GM21360 (cell line): ENCODE data around the gene CLEC17A.
"Not testable (repeated sequence)": the region's sequence is repeated elsewhere in the genome, so short reads cannot be mapped to it uniquely, and the experiment has no call there.

Experiments used
- ATAC-seq: cut with Tn5 transposase; IDR thresholded peaks from one replicate; pipeline ENCODE4 v1.9.1; 2021; ENCODE audit warnings: mild to moderate bottlenecking, moderate library complexity; ENCODE audit not compliant: unreplicated experiment

CLEC17A gene

DNA sequence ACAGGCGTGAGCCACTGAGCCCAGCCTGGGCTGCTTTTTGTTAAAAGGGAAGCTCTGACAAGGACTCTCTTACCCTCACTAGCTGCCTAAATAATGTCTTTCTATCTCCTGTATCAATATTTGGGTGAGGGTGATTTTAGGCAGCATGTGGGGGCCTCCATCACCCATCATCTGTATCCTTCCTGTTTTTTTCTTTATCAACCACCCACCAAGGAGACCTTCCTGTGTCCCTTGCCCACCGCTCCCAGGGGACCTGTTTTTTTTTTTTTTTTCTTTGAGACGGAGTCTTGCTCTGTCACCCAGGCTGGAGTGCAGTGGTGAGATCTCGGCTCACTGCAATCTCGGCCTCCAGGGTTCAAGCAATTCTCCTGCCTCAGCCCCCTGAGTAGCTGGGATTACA lies 5.6 kb upstream of the CLEC17A start:
- no peak for ATAC-seq

DNA sequence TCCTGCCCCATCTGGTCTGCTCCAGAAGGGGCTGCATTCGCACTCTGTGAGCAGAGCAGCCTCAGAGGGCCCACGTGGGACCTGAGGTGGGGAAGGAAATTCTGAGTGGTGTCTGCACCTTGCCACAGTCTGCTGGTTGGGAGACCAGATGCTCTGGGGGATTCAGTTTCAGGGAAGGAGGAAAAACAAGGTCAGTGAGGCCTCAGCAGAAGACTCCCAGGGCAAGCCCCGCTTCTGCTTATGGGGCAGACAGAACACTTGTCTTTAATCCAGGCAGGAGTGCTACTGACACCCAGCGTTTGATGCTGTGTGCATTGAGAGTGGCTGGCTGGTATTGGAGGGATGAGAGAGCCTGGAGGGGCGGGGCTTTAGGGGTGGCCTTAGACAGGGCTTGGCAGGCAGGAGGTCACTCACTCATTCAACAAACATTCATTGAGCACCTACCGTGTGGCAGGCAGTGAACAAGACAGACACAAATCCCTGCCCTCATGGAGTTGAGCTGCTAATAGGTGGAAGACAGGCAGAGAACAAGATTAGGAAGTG lies 4.9 kb upstream of the CLEC17A start:
- ATAC-seq, result no peak

DNA sequence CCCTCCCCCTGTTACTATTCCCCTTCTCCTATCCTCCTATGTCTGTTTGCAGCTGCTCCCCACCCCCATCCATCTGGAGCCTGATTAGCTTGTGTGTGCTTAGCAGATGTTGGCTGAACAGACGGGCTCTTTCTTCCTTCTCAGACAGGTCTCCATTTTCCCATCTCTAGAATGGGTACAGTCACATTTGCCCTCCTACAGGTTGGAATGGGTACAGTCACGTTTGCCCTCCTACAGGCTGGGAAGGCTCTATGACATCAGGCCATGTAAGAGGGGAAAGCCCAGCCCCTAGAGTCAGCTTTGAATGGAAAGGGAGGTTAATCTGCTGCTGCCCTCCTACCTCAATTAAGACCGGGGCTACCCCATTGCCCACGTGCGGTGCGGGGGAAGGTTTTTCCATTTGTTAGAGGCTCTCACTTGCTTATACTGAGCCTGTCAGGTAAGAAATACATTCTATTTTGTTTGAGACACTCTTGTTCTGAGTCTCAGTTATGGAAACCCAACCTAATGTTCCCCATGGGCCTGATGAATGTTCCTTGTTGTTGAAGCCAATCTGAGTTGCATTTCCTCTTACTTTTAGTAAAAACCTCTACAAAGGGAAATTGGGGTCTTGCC lies 2.2 kb upstream of the CLEC17A start:
- no peak for ATAC-seq

DNA sequence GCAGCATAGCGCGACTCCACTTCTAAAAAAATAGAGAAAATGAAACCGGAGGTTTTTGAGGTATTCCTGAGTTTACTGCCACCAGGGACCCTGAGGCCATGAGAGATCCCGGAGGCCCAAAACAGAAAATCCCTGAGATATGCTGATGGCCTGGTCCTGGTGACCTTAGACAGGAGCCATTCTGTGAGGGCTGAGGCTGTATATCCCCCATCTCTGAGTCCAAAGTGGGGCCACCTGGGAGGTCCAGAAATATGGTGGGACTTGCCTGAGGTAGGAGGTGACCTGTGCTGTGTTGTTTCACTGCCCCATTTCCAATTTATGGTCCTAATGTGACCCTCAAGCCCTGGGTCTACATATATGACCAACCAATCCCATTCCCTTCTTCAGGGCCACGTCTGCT lies 1.5 kb downstream of the CLEC17A start:
- not testable (repeated sequence) for ATAC-seq

DNA sequence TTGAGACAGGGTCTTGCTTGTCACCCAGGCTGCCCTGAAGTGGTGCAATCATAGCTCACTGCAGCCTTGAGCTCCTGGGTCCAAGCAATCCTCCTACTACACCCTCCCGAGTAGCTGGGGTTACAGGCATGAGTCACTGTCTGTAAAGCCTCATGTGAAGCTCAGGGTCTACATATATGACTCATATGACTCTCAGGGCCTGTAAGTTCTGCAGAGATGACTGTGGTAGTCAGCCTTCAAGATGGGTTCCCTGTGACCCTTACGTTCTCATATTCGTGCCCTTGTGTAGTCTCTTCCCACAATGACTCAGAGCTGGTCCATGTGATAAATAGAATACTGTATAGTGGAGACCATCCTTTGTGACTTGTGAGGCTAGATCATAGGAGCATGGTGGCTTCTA lies 2.3 kb downstream of the CLEC17A start:
- peak; percentile 66 for ATAC-seq

DNA sequence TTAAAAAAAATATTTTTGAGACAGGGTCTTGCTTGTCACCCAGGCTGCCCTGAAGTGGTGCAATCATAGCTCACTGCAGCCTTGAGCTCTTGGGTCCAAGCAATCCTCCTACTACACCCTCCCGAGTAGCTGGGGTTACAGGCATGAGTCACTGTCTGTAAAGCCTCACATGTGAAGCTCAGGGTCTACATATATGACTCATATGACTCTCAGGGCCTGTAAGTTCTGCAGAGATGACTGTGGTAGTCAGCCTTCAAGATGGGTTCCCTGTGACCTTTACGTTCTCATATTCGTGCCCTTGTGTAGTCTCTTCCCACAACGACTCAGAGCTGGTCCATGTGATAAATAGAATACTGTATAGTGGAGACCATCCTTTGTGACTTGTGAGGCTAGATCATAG lies 6.5 kb downstream of the CLEC17A start:
- ATAC-seq, result not testable (repeated sequence)

DNA sequence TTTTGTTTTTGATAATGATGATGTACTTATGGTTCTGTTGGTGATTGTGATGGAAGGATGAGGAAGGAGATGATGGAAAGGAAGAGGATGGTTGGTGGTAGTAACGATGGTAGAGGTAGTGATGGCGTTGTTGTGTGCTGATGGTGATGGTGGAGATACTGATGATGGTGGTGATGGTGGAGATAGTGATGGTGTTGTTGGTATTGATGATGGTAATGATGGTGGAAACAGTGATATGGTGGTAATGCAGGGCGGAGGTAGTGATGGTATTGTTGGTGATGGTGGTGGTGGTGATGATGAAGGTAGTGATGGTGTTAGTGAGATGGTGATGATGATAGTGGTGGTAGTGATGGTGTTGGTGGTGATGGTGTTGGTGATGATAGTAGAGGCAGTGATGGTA lies 12.7 kb downstream of the CLEC17A start:
- no peak for ATAC-seq

DNA sequence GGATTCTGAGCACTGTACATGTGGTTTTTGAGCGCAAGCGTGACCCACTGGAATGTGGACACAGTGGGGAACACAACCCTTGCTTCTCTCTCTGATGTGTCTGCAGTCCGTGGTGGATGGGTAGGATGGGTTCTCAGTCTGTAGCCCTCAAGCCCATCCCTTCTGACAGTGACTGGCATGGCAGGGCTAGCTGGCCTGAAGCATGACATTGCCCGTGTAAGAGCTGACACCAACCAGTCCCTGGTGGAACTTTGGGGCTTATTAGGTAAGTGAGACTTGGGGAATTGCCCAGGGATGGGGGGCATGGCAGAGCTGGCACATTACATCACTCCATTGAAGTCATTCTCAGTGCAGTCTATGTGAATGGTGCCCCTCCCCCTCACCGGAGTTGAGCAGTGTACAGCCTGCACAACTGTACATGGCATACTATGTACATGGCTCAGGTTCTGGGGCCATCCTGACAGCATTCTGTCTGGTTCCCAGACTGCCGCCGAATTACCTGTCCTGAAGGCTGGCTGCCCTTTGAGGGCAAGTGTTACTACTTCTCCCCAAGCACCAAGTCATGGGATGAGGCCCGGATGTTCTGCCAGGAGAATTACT lies 16.8 kb downstream of the CLEC17A start:
- no peak for ATAC-seq

DNA sequence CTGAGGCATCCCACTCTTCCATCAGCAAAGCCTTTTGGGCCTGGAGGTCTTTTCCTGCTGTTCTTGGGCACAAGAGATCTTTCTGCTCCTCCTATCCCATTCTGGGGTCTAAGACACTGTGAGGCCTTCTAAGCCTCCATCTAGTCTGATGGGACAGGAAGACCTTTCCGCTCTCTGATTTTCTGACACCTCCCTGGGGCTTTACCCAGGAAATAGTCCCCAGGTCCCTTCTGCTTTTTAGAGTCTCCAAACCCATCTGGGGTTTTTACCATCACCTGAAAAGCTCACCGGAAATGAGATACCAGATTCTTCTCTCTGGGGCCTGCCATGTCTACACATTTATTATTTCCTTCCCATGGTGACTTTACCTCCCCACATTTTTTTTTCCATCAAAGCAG lies 21.1 kb downstream of the CLEC17A start:
- ATAC-seq, result peak; percentile 69

DNA sequence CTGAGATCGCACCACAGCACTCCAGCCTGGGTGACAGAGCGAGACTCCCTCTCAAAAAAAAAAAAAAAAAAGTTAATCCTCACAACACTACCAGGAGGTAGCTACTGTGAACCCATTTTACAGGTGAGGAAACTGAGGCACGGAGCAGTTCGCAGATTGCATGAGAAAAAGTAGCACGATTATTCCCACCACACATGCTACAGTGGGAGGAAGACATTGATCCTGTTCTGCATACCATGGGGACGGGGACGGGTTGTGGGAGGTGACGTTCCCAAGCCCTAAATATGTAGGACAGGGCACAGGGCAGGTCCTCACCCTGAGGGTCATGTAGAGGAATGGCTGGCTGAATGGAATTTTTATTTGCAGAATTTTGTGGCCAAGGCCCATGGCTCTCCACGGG lies 23.7 kb downstream of the CLEC17A start:
- no peak for ATAC-seq

DNA sequence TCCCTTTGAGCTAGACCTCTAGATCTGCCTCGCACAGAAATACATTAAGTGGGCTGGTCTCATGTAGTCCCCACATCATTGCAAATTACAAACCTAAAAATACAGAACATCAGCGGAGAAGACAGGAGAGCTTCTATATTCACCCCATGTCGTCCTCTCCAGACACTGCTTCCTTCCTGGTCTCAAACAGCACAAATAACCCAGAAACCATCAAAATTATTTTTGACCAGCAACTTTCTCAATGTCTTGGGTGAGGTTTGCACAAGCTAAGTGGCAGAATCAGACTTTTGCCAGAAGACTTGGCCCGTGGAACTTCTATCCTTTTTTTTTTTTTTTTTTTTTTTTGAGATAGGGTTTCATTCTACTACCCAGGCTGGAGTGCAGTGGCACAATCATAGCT lies 28.2 kb downstream of the CLEC17A start:
- no peak for ATAC-seq

DNA sequence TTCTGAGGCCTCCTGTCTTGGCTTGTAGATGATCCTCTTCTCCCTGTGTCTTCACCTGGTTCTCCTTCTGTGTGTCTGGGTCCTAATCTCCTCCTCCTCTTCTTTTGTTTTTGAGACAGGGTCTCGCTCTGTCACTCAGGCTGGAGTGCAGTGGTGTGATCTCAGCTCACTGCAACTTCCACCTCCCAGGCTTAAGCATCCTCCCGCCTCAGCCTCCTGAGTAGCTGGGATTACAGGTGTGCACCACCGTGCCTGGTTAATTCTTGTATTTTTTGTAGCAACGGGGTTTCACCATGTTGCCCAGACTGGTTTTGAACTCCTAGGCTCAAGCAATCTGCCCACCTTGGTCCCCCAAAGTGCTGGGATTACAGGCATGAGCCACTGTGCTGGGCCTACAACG lies 29.4 kb downstream of the CLEC17A start:
- ATAC-seq, result not testable (repeated sequence)

DNA sequence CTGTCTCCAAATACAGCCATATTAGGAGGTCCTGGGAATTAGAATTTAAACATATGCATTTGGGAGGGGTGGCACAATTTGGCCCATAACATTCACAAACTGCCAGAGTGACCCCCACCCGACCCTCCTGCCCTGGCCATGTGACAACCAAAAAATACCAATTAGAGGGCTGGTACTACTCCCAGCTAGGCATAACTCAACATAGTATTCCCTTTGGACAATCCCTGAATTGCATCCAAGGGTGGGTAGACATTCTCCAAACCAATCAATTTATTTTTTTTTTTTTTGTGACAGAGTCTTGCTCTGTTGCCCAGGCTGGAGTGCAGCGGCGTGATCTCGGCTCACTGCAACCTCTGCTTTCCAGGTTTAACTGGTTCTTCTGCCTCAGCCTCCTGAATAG lies 29.8 kb downstream of the CLEC17A start:
- ATAC-seq, result no peak

DNA sequence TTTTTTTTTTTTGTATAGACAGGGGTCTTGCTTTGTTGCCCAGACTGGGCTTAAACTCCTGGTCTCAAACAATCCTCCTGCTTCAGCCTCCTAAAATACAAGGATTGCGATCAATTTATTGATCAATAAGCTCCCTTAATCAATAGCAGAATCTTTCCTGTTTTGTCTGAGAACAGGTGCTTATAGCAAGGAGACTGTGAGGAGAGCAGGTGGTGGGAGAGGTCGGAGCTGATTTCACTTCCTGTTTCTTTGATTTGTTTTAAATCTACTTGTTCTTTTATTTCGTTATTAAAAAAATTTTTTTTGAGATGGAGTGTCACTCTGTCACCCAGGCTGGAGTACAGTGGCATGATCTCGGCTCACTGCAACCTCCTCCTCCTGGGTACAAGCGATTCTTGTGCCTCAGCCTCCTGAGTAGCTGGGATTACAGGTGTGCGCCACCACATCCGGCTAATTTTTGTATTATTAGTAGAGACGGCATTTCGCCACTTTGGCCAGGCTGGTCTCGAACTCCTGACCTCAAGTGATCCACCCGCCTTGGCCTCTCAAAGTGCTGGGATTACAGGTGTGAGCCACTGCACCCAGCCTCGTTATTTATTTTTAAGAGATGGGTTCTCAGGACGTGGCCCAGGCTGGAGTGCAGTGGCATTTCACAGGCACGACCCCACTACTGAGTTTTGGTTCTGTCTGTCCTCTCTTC lies 30.7 kb downstream of the CLEC17A start:
- not testable (repeated sequence) for ATAC-seq

DNA sequence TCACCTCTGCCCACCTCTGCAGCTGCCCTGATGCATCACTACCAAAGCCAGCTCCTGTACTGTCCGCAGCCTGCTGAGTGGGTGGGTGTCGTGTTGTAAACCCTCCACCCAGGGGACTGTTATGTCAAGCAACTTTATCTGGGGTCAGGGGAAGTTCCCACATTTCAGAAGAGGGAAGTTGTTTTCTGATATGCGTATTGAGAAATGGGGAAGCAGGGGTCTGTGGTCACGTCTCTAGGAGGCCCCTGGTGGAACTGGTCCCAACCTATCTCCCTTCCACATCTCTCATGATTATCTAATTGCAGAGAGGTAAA lies 31.2 kb downstream of the CLEC17A start:
- no peak for ATAC-seq

DNA sequence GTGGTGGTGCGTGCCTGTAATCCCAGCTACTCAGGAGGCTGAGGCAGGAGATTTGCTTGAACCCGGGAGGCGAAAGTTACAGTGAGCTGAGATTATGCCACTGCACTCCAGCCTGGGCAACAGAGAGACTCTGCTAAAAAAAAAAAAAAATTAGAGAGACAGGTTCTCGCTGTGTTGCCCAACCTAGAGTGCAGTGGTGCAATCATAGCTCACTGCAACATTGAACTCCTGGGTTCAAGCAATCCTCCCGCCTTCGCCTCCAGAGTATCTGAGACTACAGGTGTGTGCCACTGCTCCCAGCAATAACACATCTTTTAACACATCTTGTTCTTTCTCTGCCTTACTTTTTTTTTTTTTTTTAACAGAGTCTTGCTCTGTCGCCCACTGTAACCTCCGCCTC lies 32.7 kb downstream of the CLEC17A start:
- no peak for ATAC-seq

DNA sequence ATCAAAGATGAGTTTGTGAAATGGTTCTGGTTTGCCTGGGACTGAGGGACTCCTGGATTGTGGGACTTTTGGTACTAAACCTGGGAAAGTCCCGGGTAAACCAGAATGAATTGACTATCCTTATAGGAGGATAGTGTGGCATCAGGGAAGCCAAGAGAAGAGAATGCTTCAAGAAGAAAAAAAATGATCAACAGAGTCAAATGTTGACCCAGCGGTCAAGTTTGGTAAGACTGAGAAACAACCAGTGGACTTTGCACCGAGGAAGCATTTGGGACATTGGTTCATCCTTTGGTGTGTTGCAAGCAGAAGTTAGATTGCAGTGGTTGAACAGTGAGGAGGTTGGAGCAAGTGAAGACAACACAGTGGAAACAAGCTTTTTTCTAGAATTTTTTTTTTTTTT lies 33.5 kb downstream of the CLEC17A start:
- no peak for ATAC-seq

DNA sequence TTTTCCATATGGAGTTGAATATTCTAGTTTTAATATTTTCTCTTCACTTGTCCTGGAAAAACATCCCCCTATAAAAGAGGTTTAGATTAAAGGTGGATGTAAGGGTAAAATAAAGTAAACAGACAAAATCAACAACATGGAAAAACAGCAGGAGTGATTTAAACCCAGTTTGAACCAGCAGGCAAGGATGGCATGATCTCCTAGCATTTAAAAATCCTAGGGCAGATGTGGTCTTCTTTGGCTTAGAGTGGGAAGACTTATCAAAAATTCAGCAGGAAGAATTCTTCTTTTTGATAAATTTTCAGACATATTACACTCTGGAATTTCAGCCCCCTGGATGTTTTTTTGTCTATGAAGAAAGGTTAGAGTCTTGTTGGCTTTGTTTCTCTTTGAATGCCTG lies 36.5 kb downstream of the CLEC17A start:
- no peak for ATAC-seq

DNA sequence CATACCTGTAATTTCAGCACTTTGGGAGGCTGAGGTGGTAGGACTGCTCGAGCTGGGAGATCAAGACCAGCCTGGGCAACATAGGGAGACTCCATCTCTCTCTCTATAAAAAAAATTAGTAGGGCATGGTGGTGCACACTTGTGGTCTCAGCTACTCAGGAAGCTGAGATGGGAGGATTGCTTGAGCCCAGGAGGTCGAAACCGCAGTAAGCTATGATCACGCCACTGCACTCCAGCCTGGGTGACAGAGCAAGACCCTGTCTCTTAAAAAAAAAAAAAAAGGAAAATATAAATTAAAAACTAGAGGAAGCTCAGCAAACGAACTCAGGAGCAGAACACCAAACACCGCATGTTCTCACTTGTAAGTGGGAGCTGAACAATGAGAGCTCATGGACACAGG lies 41.6 kb downstream of the CLEC17A start:
- not testable (repeated sequence) for ATAC-seq

DNA sequence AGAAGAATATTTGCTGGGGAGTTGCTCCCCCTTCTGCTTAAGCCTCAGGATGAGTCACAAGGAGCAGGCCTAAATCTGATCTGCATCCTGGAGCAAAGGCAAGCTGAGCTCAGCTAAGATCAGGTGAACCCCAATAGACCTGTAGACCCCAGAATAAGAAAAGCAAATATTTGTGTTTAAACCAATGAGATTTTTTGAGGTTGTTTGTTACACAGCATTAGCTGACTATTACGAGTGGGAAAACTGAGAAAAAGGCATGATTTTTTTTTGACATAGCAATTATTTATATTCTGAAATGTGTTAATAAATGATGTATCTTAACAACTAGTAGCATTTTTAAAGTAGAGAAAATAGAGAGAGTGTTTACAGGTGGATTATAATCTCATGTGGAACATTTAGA lies 46.7 kb downstream of the CLEC17A start:
- ATAC-seq, result no peak

DNA sequence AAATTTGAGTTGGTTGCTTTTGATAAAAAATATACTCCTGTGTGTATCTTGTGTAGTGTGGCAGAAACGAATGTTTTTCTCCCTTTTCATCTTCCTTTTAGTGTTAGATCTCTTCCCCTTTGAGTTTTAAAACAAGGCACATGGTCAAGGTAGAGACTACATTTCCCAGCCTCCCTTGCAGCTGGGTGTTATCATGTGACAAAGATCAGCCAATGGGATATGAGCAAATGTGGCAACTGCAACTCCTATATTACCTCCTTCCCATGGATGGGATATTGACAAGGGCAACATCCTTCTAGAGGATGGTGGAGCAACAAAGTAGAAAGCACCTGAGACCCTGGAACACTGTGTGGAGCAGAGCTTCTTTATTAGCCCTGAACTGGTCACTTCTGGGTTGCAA lies 49.4 kb downstream of the CLEC17A start:
- no peak for ATAC-seq

DNA sequence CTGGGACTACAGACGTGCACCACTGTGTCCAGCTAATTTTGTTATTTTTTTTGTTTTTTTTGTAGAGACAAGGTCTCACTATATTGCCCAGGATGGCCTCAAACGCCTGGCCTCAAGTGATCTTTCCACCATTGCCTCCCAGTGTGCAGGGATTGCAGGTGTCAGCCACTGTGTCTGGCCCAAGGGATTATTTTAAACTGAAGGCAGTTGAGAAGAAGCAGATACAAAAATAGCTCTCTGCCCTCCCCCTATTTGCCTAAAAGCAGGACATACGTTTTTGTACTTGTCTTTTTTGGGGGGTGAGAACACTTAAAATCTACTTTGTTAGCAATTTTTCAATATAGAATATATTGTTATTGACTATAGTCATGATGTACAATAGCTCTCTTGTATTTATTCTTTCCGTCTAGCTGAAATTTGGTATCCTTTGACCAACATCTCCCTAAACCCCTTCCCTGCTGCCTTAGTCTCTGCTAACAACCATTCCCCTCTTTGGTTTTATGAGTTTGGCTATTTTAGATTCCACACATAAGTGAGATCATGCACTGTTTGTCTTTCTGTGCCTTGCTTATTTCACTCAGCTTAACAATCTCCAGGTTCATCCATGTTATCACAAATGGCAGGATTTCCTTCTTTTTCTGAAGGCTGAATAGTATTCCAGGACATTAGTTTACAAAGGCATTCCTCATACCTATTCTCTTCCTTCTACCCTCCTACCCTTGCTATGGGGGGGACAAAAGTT lies 56.8 kb downstream of the CLEC17A start:
- ATAC-seq, result no peak
